HG02588 (cell line): ENCODE data around the gene MAVS.

ENCODE experiments used
- ATAC-seq: cut with Tn5 transposase; IDR thresholded peaks from one replicate; pipeline ENCODE4 v1.9.1; 2021; ENCODE audit warnings: mild to moderate bottlenecking, moderate library complexity; ENCODE audit not compliant: unreplicated experiment

MAVS gene

GRCh38 chr20:3847429-3847940 lies 851 bp downstream of the MAVS start:
- no peak for ATAC-seq

GRCh38 chr20:3848565-3848964 lies 1.9 kb downstream of the MAVS start:
- ATAC-seq: no peak

- no peak for ATAC-seq
Observed at GRCh38 chr20:3854462-3854871, 7.8 kb downstream of the MAVS start.

GRCh38 chr20:3857405-3857804 lies 10.8 kb downstream of the MAVS start:
- ATAC-seq: no peak

- no peak for ATAC-seq
Observed at GRCh38 chr20:3858689-3859088, 12.1 kb downstream of the MAVS start.

- no peak for ATAC-seq
Observed at GRCh38 chr20:3861191-3861590, 14.6 kb downstream of the MAVS start.

- ATAC-seq: no peak
Observed at GRCh38 chr20:3862333-3862732, 15.7 kb downstream of the MAVS start.

- ATAC-seq: no peak
Observed at GRCh38 chr20:3863317-3863716, 16.7 kb downstream of the MAVS start.

- no peak for ATAC-seq
Observed at GRCh38 chr20:3864518-3864917, 17.9 kb downstream of the MAVS start.

- no peak for ATAC-seq
Observed at GRCh38 chr20:3865152-3865886, 18.7 kb downstream of the MAVS start.

- ATAC-seq: no peak
Observed at GRCh38 chr20:3865887-3866407, 19.3 kb downstream of the MAVS start.

- no peak for ATAC-seq
Observed at GRCh38 chr20:3866464-3866863, 19.8 kb downstream of the MAVS start.

GRCh38 chr20:3867802-3868201 lies 21.2 kb downstream of the MAVS start:
- ATAC-seq: no peak

- ATAC-seq: no peak
Observed at GRCh38 chr20:3869839-3870634, 23.4 kb downstream of the MAVS start.

GRCh38 chr20:3871550-3872265 lies 25.1 kb downstream of the MAVS start:
- no peak for ATAC-seq

GRCh38 chr20:3873507-3873906 lies 26.9 kb downstream of the MAVS start:
- no peak for ATAC-seq

- ATAC-seq: no peak
Observed at GRCh38 chr20:3874194-3874844, 27.7 kb downstream of the MAVS start.

- ATAC-seq: no peak
Observed at GRCh38 chr20:3875378-3875974, 28.8 kb downstream of the MAVS start.

GRCh38 chr20:3876000-3876399 lies 29.4 kb downstream of the MAVS start:
- no peak for ATAC-seq

GRCh38 chr20:3876676-3877075 lies 30.0 kb downstream of the MAVS start:
- ATAC-seq: no peak
